Endothelial cell (in vitro differentiated cells): ENCODE measurements around the gene DET1. TPM values are rescaled to one million over a fixed set of nuclear protein-coding genes. Genes with fewer than 3 reads are reported as not detected.

Source experiments
- DNase-seq: peaks from one replicate; pipeline ENCODE4 v3.0.0; 2021; ENCODE audit warnings: low spot score
- H3K27ac Mint-ChIP-seq: one replicate; pipeline ENCODE4 v1.8.0; 2021; ENCODE audit warnings: mixed read lengths, inconsistent platforms; ENCODE audit not compliant: unreplicated experiment
- H3K27me3 Mint-ChIP-seq: one replicate; pipeline ENCODE4 v1.8.0; 2021; ENCODE audit warnings: mild to moderate bottlenecking, moderate library complexity, mixed read lengths, inconsistent platforms; ENCODE audit not compliant: unreplicated experiment
- H3K36me3 Mint-ChIP-seq: one replicate; pipeline ENCODE4 v1.8.0; 2021; ENCODE audit warnings: mild to moderate bottlenecking, low read depth, mixed read lengths, inconsistent platforms; ENCODE audit not compliant: unreplicated experiment
- H3K4me1 Mint-ChIP-seq: one replicate; pipeline ENCODE4 v1.8.0; 2021; ENCODE audit warnings: mild to moderate bottlenecking, mixed read lengths, inconsistent platforms; ENCODE audit not compliant: unreplicated experiment
- H3K4me3 Mint-ChIP-seq: one replicate; pipeline ENCODE4 v1.8.0; 2021; ENCODE audit warnings: mild to moderate bottlenecking, mixed read lengths, inconsistent platforms; ENCODE audit not compliant: unreplicated experiment
- H3K9me3 Mint-ChIP-seq: one replicate; pipeline ENCODE4 v1.8.0; 2021; ENCODE audit warnings: mixed read lengths, inconsistent platforms; ENCODE audit not compliant: unreplicated experiment
- CTCF ChIP-seq: fragments of 200-600 bp; sonication (generic); IDR thresholded peaks from one replicate; pipeline ENCODE4 v1.5.0; 2021; ENCODE audit warnings: antibody characterized with exemption; ENCODE audit not compliant: unreplicated experiment
- long read RNA-seq: library from polyadenylated mRNA; unstranded; transcript quantifications from one replicate; pipeline ENCODE4 v2.0.0, GENCODE V29; 2020; ENCODE audit not compliant: unreplicated experiment
- total RNA-seq: library from RNA; stranded (reverse); fragmentation: NEBNext Ultra II Directional; extraction: Animal tissue kit (Norgen Biotek cat#: 25700); gene quantifications from one replicate; pipeline ENCODE4 v1.2.1, GENCODE V29; 2021; ENCODE audit not compliant: unreplicated experiment

DET1 gene
- total RNA-seq: 4.4 TPM
- long read RNA-seq, partial matches to known transcripts: 0 of 3 reads
- long read RNA-seq, other reads (novel, unspliced or antisense): 2 of 3 reads

GRCh38 chr15:88546248-88547129, at the start of gene DET1:
Gene DET1 (minus strand): TSS chr15:88546681. CDS start chr15:88531705, 14,976 bp downstream.
- H3K4me1 Mint-ChIP-seq: peaks cover 4% of the 10 kb centered on the region
- H3K27ac Mint-ChIP-seq: peak within 1 kb of the TSS; percentile 84
- H3K27me3 Mint-ChIP-seq: peaks cover 4% of the 10 kb centered on the region
- peak; percentile 56 for TF ChIP-seq CTCF
- peak within 1 kb of the TSS; percentile 90 for H3K4me3 Mint-ChIP-seq
- no peaks in the 10 kb centered on the region for H3K9me3 Mint-ChIP-seq
- peak; percentile 92 for DNase-seq
- peaks cover 4% of the 10 kb centered on the region for H3K36me3 Mint-ChIP-seq

DNA sequence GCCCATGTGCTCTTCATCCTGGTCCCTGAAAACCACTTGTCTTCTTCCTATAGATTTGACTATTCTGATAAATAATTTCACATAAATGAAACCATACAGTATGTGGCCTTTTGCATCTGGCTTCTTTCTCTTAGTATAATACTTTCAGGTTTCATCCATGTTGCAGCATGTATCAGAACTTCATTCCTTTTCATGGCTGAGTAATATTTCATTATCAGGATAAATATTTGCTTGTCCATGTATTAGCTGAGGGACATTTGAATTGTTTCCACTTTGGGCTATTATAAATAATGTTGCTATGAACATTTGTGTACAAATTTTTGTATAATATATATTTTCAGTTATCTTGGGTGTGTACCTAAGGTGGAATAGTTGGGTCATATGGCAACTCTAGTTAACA, 44.9 kb upstream of the DET1 start:
- Mint-ChIP-seq H3K27me3 (no peaks in the 10 kb centered on the region), H3K9me3 (no peaks in the 10 kb centered on the region), H3K36me3 (no peaks in the 10 kb centered on the region), H3K27ac (no peak overlapping the region), H3K4me3 (no peak overlapping the region), H3K4me1 (no peaks in the 10 kb centered on the region)
- no peak for DNase-seq
- no peak for TF ChIP-seq CTCF

DNA sequence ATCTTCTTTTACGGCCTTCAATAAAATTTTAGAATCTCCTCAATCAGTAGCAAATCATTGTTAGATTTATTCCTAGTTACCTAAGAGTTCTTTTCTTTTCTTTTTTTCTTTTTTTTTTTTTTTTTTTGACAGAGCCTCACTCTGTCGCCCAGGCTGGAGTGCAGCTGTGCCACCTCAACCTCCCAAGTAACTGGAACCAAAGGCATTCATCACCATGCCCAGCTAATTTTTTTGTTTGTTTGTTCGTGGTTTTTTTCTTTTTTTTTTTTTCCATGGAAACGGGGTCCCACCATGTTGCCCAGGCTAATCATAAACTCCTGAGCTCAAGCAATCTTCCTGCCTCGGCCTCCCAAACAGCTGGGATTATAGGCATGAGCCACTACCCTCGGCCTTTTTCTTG, 44.3 kb upstream of the DET1 start:
- Mint-ChIP-seq H3K9me3 (no peaks in the 10 kb centered on the region), H3K4me1 (no peaks in the 10 kb centered on the region), H3K27ac (no peak overlapping the region), H3K27me3 (no peaks in the 10 kb centered on the region), H3K36me3 (no peaks in the 10 kb centered on the region), H3K4me3 (no peak overlapping the region)
- DNase-seq: no peak
- TF ChIP-seq CTCF: no peak

DNA sequence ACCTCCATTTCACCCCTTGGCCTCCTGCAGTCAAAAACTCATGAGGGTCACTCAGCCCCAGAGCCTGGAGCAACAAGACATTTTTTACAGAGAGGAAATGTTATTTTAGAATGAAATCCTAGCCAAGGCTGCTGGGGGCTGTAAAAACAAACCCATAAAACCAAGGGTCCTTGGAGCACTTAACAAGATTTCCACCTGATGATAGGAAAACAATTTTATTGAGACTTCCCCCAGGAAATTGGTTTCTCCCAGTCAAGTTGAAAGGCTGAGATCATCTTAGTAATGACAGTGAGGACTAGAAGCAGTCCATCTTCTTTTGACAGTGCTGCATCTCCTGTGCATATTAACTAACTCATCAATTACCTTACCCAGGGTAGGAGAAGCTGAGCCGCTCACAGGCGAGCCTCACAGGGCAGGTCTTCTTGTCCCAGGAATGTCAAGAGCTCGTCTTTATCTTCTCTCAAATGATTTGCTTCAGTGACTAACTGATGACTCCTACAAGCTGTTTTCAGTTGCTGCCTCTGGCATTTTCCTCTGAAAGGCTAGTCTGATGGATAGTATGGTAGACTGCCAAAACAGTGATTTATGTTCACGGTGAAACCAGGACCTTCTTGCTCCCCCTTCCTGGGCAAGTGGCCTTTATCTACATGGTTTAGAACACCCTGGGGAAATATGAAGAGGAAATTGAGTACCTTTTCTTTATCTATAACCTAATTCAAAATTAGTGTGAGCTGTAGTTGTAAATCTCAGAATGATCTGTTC, 40.1 kb upstream of the DET1 start:
- H3K36me3 Mint-ChIP-seq: no peaks in the 10 kb centered on the region
- H3K4me1 Mint-ChIP-seq: no peaks in the 10 kb centered on the region
- H3K4me3 Mint-ChIP-seq: no peak overlapping the region
- H3K27ac Mint-ChIP-seq: no peak overlapping the region
- TF ChIP-seq CTCF: no peak
- no peaks in the 10 kb centered on the region for H3K9me3 Mint-ChIP-seq
- H3K27me3 Mint-ChIP-seq: peaks cover 2% of the 10 kb centered on the region
- DNase-seq: no peak

DNA sequence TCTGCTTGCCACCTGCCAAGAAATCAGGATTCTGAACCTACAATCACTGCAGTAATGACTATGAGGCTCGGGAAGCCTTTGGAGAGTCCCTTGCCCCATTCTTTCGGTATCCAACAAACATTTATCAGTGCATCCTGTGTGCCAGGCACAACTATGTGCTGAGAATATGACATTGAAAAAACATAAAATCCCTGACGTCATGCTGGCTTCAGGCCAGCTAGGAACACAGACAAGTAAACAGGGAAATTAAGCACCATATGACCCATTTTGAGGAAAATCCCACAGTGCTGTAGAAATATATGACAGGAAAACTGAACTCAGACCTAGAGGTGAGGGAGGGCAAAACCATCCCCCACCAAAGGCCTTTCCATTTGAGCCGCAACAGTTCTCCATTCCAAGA, 34.1 kb upstream of the DET1 start:
- Mint-ChIP-seq H3K4me1 (no peaks in the 10 kb centered on the region), H3K4me3 (no peak overlapping the region), H3K27me3 (peaks cover 2% of the 10 kb centered on the region), H3K27ac (no peak overlapping the region), H3K36me3 (no peaks in the 10 kb centered on the region), H3K9me3 (no peaks in the 10 kb centered on the region)
- DNase-seq: no peak
- no peak for TF ChIP-seq CTCF
